GM12878 (cell line): Measurements from ENCODE around the gene DCLK2. TPM values are rescaled to one million over a fixed set of nuclear protein-coding genes. Genes with fewer than 3 reads are reported as not detected.

Experiments
- ATAC-seq: fragments of 200-7000 bp; cut with Tn5 transposase; 3 replicates; pipeline ENCODE4 v1.9.1; 2020; ENCODE audit warnings: mild to moderate bottlenecking, moderate library complexity
- BruUV-seq: library from RNA; stranded (reverse); fragments of 400-500 nt; replicated peaks from 2 replicates; lab custom pipeline; 2021; lab: Mats Ljungman, UMichigan
- CTCF ChIA-PET: fragments of 300-600 bp; sonication (Branson Sonifier 250); formaldehyde crosslinking; extraction: SDS; loops from one replicate; lab custom pipeline; 2021; ENCODE audit warnings: inconsistent platforms; lab: Yijun Ruan, JAX
- POLR2A ChIA-PET: fragments of 350-600 bp; formaldehyde crosslinking; extraction: SDS; loops from one replicate; lab custom pipeline; 2021; ENCODE audit warnings: inconsistent platforms; lab: Charles Lee
- RAD21 ChIA-PET: fragments of 300-600 bp; sonication (Branson Sonifier 250); formaldehyde crosslinking; loops from one replicate; lab custom pipeline; 2023; ENCODE audit warnings: antibody characterized with exemption; ENCODE audit not compliant: unreplicated experiment; lab: Charles Lee
- SMC1A ChIA-PET: fragments of 300-600 bp; sonication (Branson Sonifier 250); formaldehyde crosslinking; loops from one replicate; lab custom pipeline; 2023; ENCODE audit not compliant: unreplicated experiment, uncharacterized antibody; lab: Charles Lee
- DNase-seq: peaks from one replicate; pipeline ENCODE4 v3.0.0-alpha.2; 2011; ENCODE audit warnings: low read depth, low spot score
- FAIRE-seq: peaks from 3 replicates; lab custom pipeline; 2011; peaks lifted over from hg19 to GRCh38; lab: Jason Lieb, UNC
- H2AFZ ChIP-seq: 2 replicates; pipeline ENCODE4 v1.6.0; 2011; ENCODE audit warnings: low read depth, low read length, control low read depth; ENCODE audit not compliant: control insufficient read depth
- H3K27ac ChIP-seq: 2 replicates; pipeline ENCODE4 v1.5.1; 2011; ENCODE audit warnings: control low read depth; ENCODE audit not compliant: control insufficient read depth, insufficient read depth
- H3K27me3 ChIP-seq, 2 experiments: replicated peaks in 1 of 2; 2 replicates each; pipeline versions ENCODE4 v1.6.0 to v1.6.1; 2011; ENCODE audit warnings: low read length in 1 of 2; ENCODE audit not compliant: control insufficient read depth in 2 of 2, insufficient read depth in 2 of 2
- H3K36me3 ChIP-seq, 2 experiments: 2 replicates each; pipeline ENCODE4 v1.5.1; 2011; ENCODE audit warnings: low read length in 1 of 2; ENCODE audit not compliant: control insufficient read depth in 2 of 2, insufficient read depth in 2 of 2
- H3K4me1 ChIP-seq: 2 replicates; pipeline ENCODE4 v1.6.1; 2011; ENCODE audit warnings: mild to moderate bottlenecking, low read length, moderate library complexity, mixed read lengths; ENCODE audit not compliant: control insufficient read depth, insufficient read depth
- H3K4me2 ChIP-seq: 2 replicates; pipeline ENCODE4 v1.6.0; 2011; ENCODE audit warnings: control low read depth; ENCODE audit not compliant: control insufficient read depth, insufficient read depth
- H3K4me3 ChIP-seq: fragments of 200-600 bp; sonication (generic); 2 replicates; pipeline ENCODE4 v1.5.1; 2016
- H3K79me2 ChIP-seq: 2 replicates; pipeline ENCODE4 v1.6.0; 2011; ENCODE audit warnings: low read length; ENCODE audit not compliant: control insufficient read depth, insufficient read depth
- H3K9ac ChIP-seq: 2 replicates; pipeline ENCODE4 v1.8.0; 2011; ENCODE audit warnings: low read length, control low read depth, mixed read lengths; ENCODE audit not compliant: control insufficient read depth, insufficient read depth
- H3K9me3 ChIP-seq: replicated peaks from 3 replicates; pipeline ENCODE4 v1.5.1; 2011; ENCODE audit warnings: mild to moderate bottlenecking, low read length; ENCODE audit not compliant: control insufficient read depth, insufficient read depth
- H4K20me1 ChIP-seq: 2 replicates; pipeline ENCODE4 v1.6.0; 2011; ENCODE audit not compliant: control insufficient read depth, insufficient read depth
- NR2C2 ChIP-seq: IDR thresholded peaks from 2 replicates; pipeline ENCODE4 v1.6.1; 2011; ENCODE audit warnings: borderline replicate concordance, low read depth; ENCODE audit not compliant: control insufficient read depth, insufficient read length
- RAD21 ChIP-seq: IDR thresholded peaks from 2 replicates; pipeline ENCODE4 v1.6.1; 2011; ENCODE audit warnings: mild to moderate bottlenecking, low read depth, low read length, moderate library complexity; ENCODE audit not compliant: insufficient read depth
- ZNF622 ChIP-seq: fragments of 450-650 bp; IDR thresholded peaks from 2 replicates; pipeline ENCODE4 v1.6.1; 2017; ENCODE audit warnings: mild to moderate bottlenecking, inconsistent platforms
- WGBS: methylation state at CpG from one replicate; pipeline ENCODE4 v1.1.6; 2016; ENCODE audit warnings: low lambda C conversion rate; ENCODE audit not compliant: insufficient replicate concordance, insufficient coverage; ENCODE audit errors: missing lambda C conversion rate; 5-methylcytosine and 5-hydroxymethylcytosine counted together
- in situ Hi-C: fragments of 300-500 bp; cut with MboI; formaldehyde crosslinking; loops from 9 replicates; pipeline ENCODE4 v1.14.3; 2018; ENCODE audit warnings: mixed read lengths
- intact Hi-C: fragments of 100-400 bp; cut with micrococcal nuclease; formaldehyde crosslinking; loops from one replicate; pipeline ENCODE4 v1.14.2; 2022; ENCODE audit not compliant: unreplicated experiment
- polyA plus RNA-seq, 11 experiments: library from polyadenylated mRNA; depleted of rRNA in 4 of 11; unstranded in 6 of 11; stranded (reverse) in 5 of 11; fragments of >200 nt; fragmentation: Nextera tagmentation in 4 of 11; fragmentation: Illumina TruSeq in 1 of 11; extraction: Ambion mirVana in 4 of 11; extraction: Trizol in 1 of 11; gene quantifications; 1 replicate in 1 of 11; 2 replicates in 10 of 11; pipeline versions ENCODE4 v1.2.1 to v1.2.3, GENCODE V29; 2011 to 2016; ENCODE audit warnings: inconsistent platforms in 2 of 11, missing spikeins in 2 of 11, low read depth in 1 of 11
- total RNA-seq, 4 experiments: library from RNA; depleted of rRNA in 3 of 4; stranded (reverse); fragments of >200 nt in 3 of 4; fragmentation: Illumina TruSeq in 1 of 4; extraction: Trizol in 1 of 4; gene quantifications; 2 replicates each; pipeline versions ENCODE4 v1.2.1 to v1.2.3, GENCODE V29; 2013 to 2021
- TF ChIP-seq, protein P1 (sequence below), 3 experiments: IDR thresholded peaks in 2 of 3; conservative IDR thresholded peaks in 1 of 3; 2 replicates each; pipeline ENCODE4 v1.5.1; 2011; ENCODE audit warnings: low read depth in 3 of 3, low read length in 3 of 3, mild to moderate bottlenecking in 3 of 3, control low read depth in 2 of 3, moderate library complexity in 2 of 3, inconsistent platforms in 1 of 3, mixed read lengths in 1 of 3; ENCODE audit not compliant: control insufficient read depth in 2 of 3, insufficient read depth in 1 of 3; ENCODE audit errors: extremely low read depth in 1 of 3

The DCLK2 gene
- total and polyA plus RNA-seq, 10 of the 15 experiments (the other 5 are each of a cell fraction or from before 2014, with no cell fraction given): not detected

GRCh38 chr4:150217192-150217591 is 138.9 kb downstream of the DCLK2 start:
- WGBS: 0% methylated on average over 3 of the region's 3 CpGs
- no peak for ATAC-seq
- CTCF ChIA-PET: interaction anchor here (0.7 to 4.0 kb wide), 5 partner anchors 8 to 221 kb away, joined by 3 to 21 read pairs (median 4); no protein-coding TSS in a partner anchor
- no peak overlapping the region for H3K9ac ChIP-seq
- no peak overlapping the region for H3K4me3 ChIP-seq
- TF ChIP-seq, protein P1, sequence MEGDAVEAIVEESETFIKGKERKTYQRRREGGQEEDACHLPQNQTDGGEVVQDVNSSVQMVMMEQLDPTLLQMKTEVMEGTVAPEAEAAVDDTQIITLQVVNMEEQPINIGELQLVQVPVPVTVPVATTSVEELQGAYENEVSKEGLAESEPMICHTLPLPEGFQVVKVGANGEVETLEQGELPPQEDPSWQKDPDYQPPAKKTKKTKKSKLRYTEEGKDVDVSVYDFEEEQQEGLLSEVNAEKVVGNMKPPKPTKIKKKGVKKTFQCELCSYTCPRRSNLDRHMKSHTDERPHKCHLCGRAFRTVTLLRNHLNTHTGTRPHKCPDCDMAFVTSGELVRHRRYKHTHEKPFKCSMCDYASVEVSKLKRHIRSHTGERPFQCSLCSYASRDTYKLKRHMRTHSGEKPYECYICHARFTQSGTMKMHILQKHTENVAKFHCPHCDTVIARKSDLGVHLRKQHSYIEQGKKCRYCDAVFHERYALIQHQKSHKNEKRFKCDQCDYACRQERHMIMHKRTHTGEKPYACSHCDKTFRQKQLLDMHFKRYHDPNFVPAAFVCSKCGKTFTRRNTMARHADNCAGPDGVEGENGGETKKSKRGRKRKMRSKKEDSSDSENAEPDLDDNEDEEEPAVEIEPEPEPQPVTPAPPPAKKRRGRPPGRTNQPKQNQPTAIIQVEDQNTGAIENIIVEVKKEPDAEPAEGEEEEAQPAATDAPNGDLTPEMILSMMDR (IDR thresholded peaks at IDR 0.05 in 2 of 3, conservative IDR thresholded peaks at IDR 0.05 in 1 of 3; ENCODE audit: control insufficient read depth in 2 of 3, extremely low read depth in 1 of 3, insufficient read depth in 1 of 3, low read depth in 3 of 3, low read length in 3 of 3): peak in 2 of 3 experiments; percentile 25 to 27; a peak in 3 of 6 replicates
- TF ChIP-seq RAD21: peak; percentile 57
- TF ChIP-seq NR2C2: no peak
- TF ChIP-seq ZNF622: no peak
- TF ChIP-seq, all 136 proteins: peak for 2
- RAD21 ChIA-PET: interaction anchor here (1.3 kb wide), 1 partner anchor 235 kb away, joined by 5 read pairs; no protein-coding TSS in a partner anchor
- no peak overlapping the region for H2AFZ ChIP-seq
- FAIRE-seq (peak; percentile 44), DNase-seq (no peak)
- intact Hi-C loops: no loop called here
- H3K36me3 ChIP-seq: no peaks in the 10 kb centered on the region
- SMC1A ChIA-PET: interaction anchor here (1.0 kb wide), 3 partner anchors 9 to 237 kb away, joined by 3 read pairs; no protein-coding TSS in a partner anchor
- no peaks in the 10 kb centered on the region for H3K9me3 ChIP-seq
- H3K79me2 ChIP-seq: no peaks in the 10 kb centered on the region
- no peaks in the 10 kb centered on the region for H4K20me1 ChIP-seq
- H3K27me3 ChIP-seq: no peaks in the 10 kb centered on the region; a peak in 1 of 4 replicates
- no peaks in the 10 kb centered on the region for H3K4me1 ChIP-seq
- in situ Hi-C loops: loop anchor here (5.0 kb wide), 1 partner anchor 200 kb away; no protein-coding TSS in a partner anchor
- H3K4me2 ChIP-seq: no peak overlapping the region
- POLR2A ChIA-PET: no interaction called here
- H3K27ac ChIP-seq: no peak overlapping the region
- BruUV-seq: no TSS peak
